ENCODE measurements around the gene AKAP13.
A peak's percentile ranks its signal among the peaks of the same experiment; 100 is the strongest.

Gene AKAP13

DNA sequence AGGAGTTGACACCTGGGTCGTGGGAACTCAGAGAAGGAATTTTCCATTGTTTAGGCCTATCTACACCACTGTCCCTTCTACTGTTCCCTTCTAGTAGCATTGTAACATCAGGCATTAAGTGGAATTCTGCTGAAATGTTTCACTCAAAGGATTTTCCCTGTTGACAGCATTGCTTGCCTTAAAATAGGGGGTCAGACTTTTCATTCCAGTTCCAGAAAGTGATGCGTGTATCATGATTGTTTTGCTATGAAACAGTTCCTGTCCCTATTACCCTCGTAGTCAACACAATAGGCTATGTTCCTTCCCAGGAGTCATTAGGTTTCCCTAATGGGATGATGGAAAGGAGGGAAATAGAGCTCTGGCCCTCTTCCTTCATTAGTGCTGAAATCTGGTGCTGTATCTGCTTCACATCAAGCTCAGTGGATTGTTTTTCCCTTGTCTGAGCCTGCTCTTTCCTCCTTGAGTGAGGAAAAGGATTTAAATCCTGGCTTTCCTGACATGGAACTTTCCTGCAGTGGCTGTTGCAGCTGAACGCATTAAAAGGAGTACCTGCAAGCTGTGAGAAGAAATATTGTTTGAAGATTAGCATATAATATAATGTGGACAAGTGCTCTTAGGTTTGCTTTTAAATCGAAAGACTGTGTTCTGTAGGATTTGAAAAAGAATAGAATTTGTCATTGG, 218.5 kb downstream of the AKAP13 start:
- DNase-seq (ENCODE audit: low read depth): no peak

DNA sequence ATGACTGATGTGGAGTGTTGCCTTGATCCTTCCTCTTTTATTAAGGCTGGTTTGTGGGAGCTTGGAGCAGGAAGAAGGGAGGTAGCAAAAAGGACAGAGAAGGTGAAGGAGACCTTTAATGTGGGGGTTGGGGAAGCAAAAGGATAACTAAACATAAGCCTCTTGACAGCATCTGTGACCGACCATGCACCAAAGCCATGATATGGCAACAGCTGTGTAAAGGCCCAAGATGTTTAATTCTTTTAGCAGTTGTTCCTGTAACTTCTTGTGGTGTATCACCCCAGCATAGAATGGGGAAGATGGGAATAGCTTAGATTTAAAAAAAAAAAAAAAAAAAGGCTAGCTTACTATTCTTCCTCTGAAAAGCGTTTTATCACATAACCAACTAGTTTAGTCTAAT, 219.6 kb downstream of the AKAP13 start:
- DNase-seq (ENCODE audit: low read depth): no peak

DNA sequence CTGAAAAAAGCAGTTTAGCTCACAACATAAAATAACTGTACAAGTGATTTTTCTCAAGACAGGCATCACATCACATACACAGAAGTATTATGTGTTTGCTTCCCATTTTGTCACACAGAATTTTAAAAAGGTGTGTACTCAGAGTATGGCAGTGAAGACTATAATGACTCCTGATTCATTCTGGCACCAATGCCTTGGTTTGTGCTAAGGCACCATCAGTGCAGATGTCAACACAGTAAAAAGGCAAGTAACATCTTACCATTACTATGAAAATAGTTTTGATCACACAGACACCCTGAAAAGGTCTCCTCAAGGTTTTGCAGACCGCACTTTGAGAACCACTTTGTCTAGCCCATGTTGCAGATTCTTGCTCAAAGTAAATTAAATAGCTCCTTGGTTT, 222.8 kb downstream of the AKAP13 start:
- no peak for DNase-seq (ENCODE audit: low read depth)

DNA sequence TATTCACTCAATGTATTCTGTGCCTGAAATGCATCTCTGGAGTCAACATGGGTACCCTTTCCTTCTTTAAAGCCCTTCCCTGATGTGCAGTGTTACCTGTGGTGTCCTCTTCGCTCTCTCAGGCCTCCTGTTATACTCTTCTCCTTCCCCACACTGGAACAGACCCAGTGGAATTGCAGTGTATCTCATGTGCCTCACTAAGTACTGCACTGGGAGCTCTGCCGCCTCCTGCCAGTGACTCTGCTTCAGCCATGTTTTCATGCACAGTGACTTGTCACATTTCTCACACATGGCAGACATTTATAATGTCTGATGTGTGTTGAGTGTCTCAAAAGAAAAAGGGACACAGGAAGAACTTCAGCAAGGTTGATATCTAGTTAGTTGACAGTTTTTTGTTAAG, 223.3 kb downstream of the AKAP13 start:
- no peak for DNase-seq (ENCODE audit: low read depth)

DNA sequence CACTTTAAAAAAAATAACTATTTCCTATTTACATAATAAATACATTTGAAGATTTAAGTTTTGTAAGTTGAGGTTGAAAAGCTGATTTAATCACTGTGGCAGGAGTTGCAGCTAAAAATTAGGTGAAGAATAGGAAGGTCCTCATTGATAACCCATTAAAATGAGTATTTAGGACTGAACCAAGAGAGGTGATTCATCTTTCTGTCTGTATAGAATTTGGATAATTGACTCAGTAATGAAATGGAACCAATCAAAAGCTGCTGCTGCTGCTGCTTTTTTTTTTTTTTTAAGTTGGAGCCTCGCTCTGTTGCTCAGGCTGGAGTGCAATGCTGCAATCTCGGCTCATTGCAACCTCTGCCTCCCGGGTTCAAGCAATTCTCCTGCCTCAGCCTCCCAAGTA, 223.8 kb downstream of the AKAP13 start:
- DNase-seq (ENCODE audit: low read depth): no peak

DNA sequence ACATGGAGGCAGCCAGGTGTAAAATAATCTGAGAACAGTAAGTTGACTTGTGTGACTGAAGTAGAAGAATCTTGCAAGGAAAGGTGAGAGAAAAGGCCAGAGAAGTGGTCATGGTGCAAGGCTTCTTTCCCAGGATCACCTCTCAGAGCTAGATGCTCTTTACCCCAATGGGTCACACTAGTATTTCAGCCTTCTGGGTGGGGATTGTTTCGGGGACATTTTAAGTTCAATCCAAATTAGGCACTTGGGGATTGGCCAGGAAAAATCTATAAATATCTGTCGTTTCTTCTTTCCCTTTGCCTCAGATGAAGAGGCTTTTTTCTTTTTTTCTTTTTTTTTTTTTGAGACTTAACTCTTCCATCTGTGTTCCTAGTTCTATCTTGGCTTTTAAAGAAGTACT, 226.3 kb downstream of the AKAP13 start:
- no peak for DNase-seq (ENCODE audit: low read depth)

DNA sequence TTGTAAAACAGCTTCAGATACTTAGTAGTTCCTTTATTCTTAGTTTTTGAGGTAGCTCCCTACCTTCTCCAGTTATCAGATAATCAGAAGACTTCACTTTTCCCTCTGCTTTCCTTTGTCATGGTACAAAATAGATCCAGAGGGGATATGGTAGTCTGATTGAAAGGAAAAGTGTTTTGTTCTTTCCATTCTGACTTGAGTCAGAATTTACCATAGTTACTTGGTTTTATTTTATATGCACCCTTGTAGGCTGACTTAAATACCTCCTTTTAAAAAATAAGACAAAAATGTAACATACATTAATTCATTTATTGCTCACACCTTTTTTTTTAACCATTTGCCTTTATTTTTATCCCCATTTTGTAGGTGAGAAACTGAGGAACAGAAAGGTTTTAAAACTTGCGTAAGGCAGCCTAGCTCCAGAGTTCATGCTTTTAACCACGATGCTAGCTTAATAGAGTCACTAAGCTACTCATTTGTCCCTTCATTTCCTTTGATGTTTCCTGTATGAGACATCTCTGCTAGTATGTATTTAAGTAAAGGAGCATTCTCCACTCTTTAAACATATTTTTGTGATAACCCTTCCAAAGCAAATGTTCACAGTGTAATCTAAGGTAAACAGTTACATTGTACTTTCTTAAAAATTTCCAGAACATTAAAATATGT, 226.9 kb downstream of the AKAP13 start:
- DNase-seq (ENCODE audit: low read depth): no peak

DNA sequence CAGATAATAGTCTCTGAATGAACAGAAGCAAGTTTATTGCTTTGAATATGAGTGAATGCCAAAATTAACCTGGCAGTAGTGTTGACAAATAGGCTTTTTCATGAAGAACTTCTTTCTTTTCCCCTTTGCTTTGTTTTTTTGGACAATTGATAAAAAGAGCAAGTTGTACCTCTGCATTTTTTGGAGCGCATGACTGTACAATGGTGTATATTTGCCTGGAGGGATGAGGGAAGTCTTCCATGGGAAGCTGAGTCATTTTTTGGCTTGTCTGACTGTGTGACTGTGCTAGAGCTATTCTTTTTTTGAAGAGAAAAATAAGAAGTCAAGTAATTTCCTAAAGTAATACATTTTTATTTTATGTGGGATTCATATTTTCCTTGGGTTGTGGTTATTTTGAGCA, 227.4 kb downstream of the AKAP13 start:
- DNase-seq (ENCODE audit: low read depth): no peak

DNA sequence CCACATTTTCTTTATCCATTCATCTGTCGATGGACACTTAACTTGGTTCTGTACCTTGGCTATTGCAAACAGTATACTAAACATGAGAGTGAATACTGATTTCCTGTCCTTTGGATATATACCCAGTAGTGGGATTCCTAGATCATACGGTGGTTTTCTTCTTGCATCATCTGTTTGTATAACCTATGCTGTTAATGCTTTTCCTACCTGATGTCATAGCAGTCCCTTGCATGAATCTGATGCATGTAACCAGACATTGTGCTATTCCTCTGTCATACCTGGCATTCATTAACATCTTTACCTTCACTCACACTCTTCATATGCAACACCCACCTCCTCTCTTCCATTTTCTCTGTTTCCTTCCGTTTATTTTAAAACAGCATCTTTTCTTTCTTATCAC, 229.1 kb downstream of the AKAP13 start:
- no peak for DNase-seq (ENCODE audit: low read depth)

DNA sequence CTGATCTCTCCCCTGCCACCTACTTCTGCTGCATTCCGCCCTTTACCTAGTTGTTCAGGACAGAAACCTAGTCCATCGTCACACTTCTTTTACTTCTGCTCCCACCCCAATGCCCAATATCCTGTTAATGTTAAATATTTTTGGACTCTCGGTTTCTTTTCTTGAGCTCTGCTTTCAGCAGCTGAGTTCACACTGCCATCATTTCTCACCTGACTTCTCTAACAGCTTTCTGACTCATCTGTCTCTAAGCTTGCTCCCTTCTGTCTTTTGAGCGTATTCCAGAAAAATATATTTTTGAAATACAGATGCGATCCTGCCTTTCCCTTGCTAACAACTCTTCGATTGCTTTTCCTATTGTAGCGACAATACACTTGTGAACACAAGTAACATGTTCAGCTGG, 231.0 kb downstream of the AKAP13 start:
- no peak for DNase-seq (ENCODE audit: low read depth)

DNA sequence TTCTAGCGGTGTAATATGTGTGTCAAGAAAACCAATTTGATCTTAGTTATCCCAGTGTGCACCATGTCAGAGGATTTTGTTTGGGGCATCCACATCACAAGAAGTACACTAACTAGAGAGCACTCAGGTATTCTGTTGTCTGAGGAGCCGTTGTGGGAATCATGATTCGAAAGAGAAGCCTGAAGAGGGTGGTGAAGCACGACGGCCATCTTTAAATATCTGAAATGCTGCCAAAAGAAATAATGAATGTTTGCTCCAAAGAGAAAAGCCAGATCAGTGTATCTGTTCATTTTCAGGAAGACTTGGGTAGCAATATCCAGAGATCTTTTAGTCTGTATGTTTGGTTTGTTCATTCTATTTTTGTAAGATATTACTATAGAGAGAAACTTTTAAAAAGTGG, 233.7 kb downstream of the AKAP13 start:
- DNase-seq (ENCODE audit: low read depth): no peak

DNA sequence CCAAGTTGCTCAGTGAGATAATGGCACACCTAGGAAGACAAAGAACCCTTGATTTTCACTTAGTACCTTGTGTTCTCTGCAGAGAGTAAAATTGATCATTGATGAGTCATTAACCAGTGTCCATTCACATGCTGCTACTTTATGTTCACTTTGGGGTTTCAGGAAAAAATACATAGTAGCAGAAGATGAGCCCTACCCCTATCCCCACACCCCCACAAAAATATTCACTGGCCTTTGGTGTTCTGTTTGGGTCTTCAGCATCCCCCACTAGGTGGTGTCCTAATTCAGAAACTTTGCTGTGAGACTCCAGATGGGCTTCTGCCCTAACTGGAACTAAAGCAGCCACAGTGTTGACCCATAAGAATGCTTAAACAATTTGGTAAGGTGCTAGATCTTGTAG, 235.5 kb downstream of the AKAP13 start:
- no peak for DNase-seq (ENCODE audit: low read depth)

DNA sequence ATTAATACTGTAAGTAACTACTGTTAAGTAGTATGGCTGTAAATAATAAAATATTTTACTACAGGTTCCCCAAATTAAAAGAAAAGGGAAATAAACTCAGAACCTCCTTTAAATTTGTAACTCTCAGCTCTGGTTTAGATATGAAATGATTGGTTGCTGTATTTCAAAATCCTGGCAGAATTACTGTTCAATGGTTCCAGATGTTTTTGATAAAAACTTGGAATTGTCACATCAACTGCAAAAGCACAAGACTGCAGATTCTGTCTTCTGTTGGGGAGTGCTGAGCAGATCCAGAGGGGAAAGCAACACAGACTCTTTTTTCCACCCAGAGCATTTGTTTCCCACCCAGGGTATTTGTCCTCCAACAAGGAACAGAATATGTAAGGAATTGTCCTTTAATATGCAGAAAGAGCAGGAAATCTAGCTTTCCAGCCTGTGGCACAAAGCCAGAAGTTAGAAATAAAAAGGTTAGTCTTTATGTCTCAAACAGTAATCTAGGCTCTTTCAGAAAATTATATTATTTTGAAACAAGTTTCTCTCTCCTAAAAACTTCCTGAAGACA, 236.2 kb downstream of the AKAP13 start:
- no peak for DNase-seq (ENCODE audit: low read depth)

DNA sequence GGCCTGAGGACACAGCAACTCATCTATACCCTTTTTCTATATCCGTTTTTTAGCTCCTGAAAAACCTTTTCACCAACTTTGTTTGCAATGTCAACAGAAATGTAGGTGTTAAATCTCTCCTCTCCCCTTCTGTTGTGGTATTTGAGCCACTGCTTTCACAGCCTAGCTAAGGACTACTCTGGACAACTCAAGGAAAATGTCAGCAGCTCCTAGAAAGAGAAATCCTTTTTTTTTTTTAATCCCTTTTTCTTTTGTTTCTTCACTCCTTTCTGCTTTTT, 237.8 kb downstream of the AKAP13 start:
- DNase-seq (ENCODE audit: low read depth): no peak

DNA sequence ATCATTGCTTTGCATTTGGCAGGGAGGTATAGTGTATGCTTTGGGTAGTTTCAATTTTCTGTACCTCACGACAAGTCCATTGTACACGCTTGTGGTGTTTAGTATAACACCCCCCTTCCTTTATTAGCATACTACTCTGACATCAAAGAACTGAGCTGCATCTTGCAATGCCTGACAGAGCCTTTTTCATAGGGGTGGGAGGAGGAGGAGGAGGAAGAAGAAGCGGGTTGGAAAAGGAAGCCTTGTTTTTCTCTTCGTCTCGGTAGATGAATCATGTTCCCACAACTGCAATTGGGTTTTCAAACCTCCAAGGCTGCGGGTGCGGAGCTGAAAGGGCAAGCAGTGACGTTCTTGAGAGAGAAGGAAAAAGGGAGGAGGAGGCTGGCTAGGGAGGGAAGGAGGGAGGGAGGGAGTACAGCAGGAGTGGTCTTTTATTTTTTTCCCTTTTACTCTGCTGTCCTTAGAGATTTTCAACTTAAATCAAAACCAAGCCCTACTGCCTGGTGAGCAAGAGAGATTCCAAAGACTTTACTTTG, 238.6 kb downstream of the AKAP13 start:
- peak; percentile 80 for DNase-seq (ENCODE audit: low read depth)

DNA sequence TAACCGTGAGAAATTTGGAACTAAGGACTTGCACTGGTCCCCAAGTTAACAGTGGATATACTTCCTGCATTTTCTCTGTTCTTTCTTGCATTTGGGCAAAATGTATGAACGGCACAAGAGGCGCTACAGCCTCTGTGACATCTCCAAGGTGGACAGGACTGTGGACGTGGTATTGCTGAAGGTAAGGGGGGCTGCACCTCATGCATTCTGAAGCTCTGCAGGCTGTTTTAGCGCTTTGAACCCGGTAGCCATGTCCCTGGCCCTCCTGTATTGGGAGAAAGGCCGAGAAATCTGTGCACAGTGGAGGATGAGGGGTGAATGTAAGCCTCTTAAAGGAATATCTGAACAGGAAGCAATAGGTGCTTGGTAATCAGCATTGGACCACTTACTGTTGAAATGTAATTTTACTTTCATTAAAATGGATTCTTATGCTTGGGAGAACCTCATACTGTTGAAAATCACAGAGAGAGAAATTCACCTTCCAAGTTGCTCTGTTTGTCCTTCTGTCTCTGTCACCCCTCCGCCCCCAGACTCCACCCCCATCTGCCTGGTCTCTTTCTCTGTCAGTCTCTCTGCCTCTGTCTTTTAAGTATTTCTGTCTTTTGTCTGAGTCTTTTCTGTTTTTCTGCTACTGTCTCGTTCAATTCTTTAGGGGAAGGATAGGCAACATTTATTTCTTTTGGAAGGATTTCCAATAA, 239.7 kb downstream of the AKAP13 start:
- no peak for DNase-seq (ENCODE audit: low read depth)

DNA sequence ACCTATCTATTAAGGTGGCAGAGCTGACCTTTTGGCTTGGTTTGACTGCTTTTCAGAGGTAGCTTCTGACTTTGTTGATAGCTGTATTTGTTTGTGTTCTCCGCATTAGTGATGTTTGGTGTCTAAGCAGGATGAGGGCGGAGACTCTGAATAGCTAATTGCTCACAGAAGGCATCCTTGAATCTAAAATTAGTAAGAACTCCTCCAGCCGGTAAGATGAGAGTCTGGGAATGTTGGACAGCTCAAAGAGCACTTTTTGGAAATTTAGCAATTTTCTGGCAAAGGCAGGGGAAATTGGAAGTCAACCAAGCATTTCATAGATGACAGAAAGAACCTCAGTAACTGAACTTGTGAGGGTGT, 240.3 kb downstream of the AKAP13 start:
- no peak for DNase-seq (ENCODE audit: low read depth)

DNA sequence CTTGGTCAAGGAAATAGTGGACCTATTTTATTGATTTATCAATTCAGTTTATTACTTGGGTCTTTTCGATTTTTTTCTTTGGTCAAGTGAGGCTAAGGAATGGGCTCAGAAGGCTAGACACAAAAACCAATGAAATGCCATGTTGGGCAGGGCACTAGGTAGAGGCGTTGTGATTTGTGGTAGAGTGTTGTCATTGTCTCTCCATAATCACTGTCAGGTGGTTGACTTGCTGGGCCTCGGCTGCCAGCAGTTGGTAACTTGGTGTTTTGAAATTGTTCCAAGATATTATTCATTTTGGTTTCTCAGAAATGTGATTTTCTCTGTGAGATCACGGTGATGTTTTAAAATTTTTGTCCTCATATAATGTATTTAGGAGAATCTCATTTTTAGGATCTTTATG, 240.7 kb downstream of the AKAP13 start:
- no peak for DNase-seq (ENCODE audit: low read depth)

DNA sequence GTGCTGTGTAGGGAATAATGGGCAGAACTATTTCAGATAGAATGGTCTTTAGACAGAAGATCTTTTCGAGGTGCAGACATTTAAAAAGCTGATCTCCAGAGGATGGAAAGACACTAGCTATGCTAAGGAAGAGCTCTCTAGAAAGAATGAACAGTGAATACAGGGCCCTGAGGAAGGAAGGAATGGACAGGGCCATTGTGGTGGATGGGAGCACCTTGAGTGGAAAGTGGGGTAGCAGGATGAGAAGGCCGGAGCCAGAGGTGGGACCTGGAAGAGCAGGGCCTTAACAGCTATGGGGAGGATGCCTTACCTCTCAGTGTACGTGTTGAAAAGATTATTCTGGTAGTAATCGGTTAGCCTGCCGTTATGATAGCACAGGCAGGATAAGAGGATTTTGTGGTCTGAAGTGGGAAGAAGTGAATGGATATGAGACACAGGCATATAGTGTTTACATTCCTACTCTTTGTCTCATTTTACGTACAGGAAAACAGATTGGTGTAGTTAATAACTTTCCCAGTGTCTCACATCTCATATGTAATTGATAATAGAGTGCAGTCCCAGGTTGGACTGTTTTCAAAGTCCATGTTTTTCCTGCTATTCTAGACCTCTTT, 241.9 kb downstream of the AKAP13 start:
- no peak for DNase-seq (ENCODE audit: low read depth)

DNA sequence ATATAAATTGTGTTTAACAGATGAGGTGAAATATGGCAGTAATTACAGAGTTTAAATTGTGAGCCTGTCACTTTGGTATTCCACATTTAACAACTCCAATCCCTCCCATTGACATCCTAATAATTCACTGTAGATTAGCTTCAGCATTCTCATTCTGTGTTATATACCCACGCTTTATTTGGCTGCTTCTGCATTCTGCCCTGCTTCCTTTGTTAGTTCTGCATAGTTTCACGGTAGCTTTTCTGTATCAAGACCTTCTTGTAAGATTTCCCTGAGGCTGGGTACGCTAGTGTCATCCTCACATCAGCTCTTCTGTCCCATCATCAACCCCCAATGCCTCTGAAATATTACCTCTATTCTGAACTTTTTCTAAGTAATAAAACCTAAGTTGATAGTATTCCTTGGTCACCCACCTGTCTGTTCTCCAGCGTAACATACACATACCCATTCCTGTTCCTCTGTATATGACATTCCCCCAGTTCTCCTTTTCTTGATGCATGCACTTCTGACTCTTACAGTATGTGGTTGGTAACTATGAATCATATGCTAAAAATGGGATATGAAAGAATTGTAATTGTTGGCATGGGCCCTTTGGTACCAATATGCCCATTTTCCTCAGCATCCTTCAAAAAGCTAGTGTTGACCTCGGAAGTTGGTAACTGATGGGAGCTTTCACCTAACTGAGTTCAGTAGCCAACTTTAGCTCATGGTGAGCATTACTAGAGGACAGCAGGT, 243.1 kb downstream of the AKAP13 start:
- DNase-seq (ENCODE audit: low read depth): no peak

DNA sequence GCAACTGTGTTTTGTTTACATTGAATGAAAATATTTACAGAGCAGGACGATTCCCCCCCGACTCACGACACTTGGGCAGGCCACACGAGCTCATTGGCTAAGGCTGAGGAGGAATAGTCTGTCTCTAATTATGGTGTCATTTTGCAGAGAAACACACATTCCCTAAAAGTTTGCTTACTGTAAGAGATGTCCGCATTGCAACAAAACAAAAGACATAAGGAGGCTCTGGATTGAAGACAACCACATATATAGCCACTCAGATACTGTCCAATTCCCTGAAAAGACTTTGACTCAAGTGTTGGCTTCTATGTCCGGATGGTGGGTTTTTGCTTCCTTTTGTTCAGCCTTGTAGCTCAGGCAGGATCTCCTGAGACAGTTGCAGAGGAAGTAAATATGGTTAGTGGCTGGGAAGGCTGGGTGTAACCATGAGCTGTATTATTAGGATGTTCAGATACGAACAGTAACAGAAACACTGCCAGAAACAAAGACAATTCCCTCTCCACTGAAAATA, 243.9 kb downstream of the AKAP13 start:
- DNase-seq (ENCODE audit: low read depth): no peak
